Measurements from ENCODE around the gene LRRC1. TPM values are rescaled to one million over a fixed set of nuclear protein-coding genes. Genes with fewer than 3 reads are reported as not detected.

The LRRC1 gene
- total and polyA plus RNA-seq, 10 donors, result 1.8 to 6.3 (median 3.7) TPM

- no peak overlapping the region for H3K4me3 ChIP-seq
- no peaks in the 10 kb centered on the region for H3K9me3 ChIP-seq
- no peaks in the 10 kb centered on the region for H3K36me3 ChIP-seq
- no peak for DNase-seq
- no peaks in the 10 kb centered on the region for H3K27me3 ChIP-seq (replicated peaks in 1 of 7)
- no peak for TF ChIP-seq POLR2AphosphoS5 (IDR thresholded peaks at IDR 0.05)
- no peak overlapping the region for H3K27ac ChIP-seq
- H3K4me1 ChIP-seq, result no peaks in the 10 kb centered on the region
- intact Hi-C loops (cut with DNase I; ENCODE audit: low total_unique reads), result no loop called here
Measured at GRCh38 chr6:53808302-53808881, 13.6 kb downstream of the LRRC1 start.

- Histone ChIP-seq H3K27me3 (replicated peaks in 1 of 7) (no peaks in the 10 kb centered on the region), H3K36me3 (no peaks in the 10 kb centered on the region), H3K4me1 (peaks cover 0 to 7% (median 2%) of the 10 kb centered on the region in 6 donors), H3K4me3 (no peak overlapping the region), H3K27ac (no peak overlapping the region), H3K9me3 (no peaks in the 10 kb centered on the region)
- WGBS, 5 donors, result 87 to 94% (median 92%) methylated on average over 3 of the region's 3 CpGs
- no peak for TF ChIP-seq POLR2AphosphoS5 (IDR thresholded peaks at IDR 0.05)
- no peak for TF ChIP-seq POLR2A (IDR thresholded peaks at IDR 0.05)
- no peak for TF ChIP-seq CTCF (IDR thresholded peaks at IDR 0.05 in 8 of 11, conservative IDR thresholded peaks at IDR 0.05 in 3 of 11)
- intact Hi-C loops (cut with DNase I; ENCODE audit: low total_unique reads), result no loop called here
- no peak for DNase-seq
Measured at GRCh38 chr6:53809691-53810090, 14.9 kb downstream of the LRRC1 start.

GRCh38 chr6:53811082-53811481, 16.3 kb downstream of the LRRC1 start:
- intact Hi-C loops (cut with DNase I; ENCODE audit: low total_unique reads), result no loop called here

GRCh38 chr6:53811746-53812145, 16.9 kb downstream of the LRRC1 start:
- TF ChIP-seq POLR2A (IDR thresholded peaks at IDR 0.05), result no peak
- no peak for TF ChIP-seq POLR2AphosphoS5 (IDR thresholded peaks at IDR 0.05)
- no peak for TF ChIP-seq CTCF (IDR thresholded peaks at IDR 0.05 in 8 of 11, conservative IDR thresholded peaks at IDR 0.05 in 3 of 11)
- H3K27ac ChIP-seq, result no peak overlapping the region
- DNase-seq, result no peak
- H3K36me3 ChIP-seq, result no peaks in the 10 kb centered on the region
- no peaks in the 10 kb centered on the region for H3K9me3 ChIP-seq
- peaks cover 0 to 7% (median 2%) of the 10 kb centered on the region in 6 donors for H3K4me1 ChIP-seq
- intact Hi-C loops (cut with DNase I; ENCODE audit: low total_unique reads), result no loop called here
- 84 to 90% (median 87%) methylated on average over 5 of the region's 5 CpGs for WGBS, 5 donors
- no peak overlapping the region for H3K4me3 ChIP-seq
- H3K27me3 ChIP-seq (replicated peaks in 1 of 7), result no peaks in the 10 kb centered on the region

More at GRCh38 chr6:53811082-53811481, 16.3 kb downstream of the LRRC1 start:
- Histone ChIP-seq H3K4me1 (peaks cover 0 to 7% (median 2%) of the 10 kb centered on the region in 6 donors), H3K9me3 (no peaks in the 10 kb centered on the region), H3K4me3 (no peak overlapping the region), H3K36me3 (no peaks in the 10 kb centered on the region), H3K27ac (no peak overlapping the region), H3K27me3 (replicated peaks in 1 of 7) (no peaks in the 10 kb centered on the region)
- no peak for DNase-seq
- WGBS, 5 donors, result 58 to 64% (median 62%) methylated on average over 4 of the region's 4 CpGs
- TF ChIP-seq POLR2A (IDR thresholded peaks at IDR 0.05), result no peak
- no peak for TF ChIP-seq CTCF (IDR thresholded peaks at IDR 0.05 in 8 of 11, conservative IDR thresholded peaks at IDR 0.05 in 3 of 11)
- TF ChIP-seq POLR2AphosphoS5 (IDR thresholded peaks at IDR 0.05), result no peak

- Histone ChIP-seq H3K4me1 (peaks cover 0 to 7% (median 2%) of the 10 kb centered on the region in 6 donors), H3K4me3 (no peak overlapping the region), H3K36me3 (no peaks in the 10 kb centered on the region), H3K9me3 (no peaks in the 10 kb centered on the region), H3K27me3 (replicated peaks in 1 of 7) (no peaks in the 10 kb centered on the region), H3K27ac (no peak overlapping the region)
- intact Hi-C loops (cut with DNase I; ENCODE audit: low total_unique reads), result no loop called here
- DNase-seq, result no peak
- 92 to 100% (median 100%) methylated on average over 1 of the region's 1 CpG for WGBS, 5 donors
- TF ChIP-seq POLR2A (IDR thresholded peaks at IDR 0.05) (no peak), POLR2AphosphoS5 (IDR thresholded peaks at IDR 0.05) (no peak), CTCF (IDR thresholded peaks at IDR 0.05 in 8 of 11, conservative IDR thresholded peaks at IDR 0.05 in 3 of 11) (no peak)
Measured at GRCh38 chr6:53813096-53813495, 18.3 kb downstream of the LRRC1 start.

Data from spleen (tissue), 11 donors.